Measurements from ENCODE around the gene NDE1.

NDE1 gene

GRCh38 chr16:15699819-15700218, 49.8 kb downstream of the NDE1 start:
- TF ChIP-seq GATA2 (IDR thresholded peaks at IDR 0.05; ENCODE audit: low read depth, low read length): no peak
- no peak for TF ChIP-seq GATA3 (IDR thresholded peaks at IDR 0.05; ENCODE audit: low read depth, low read length)

GRCh38 chr16:15701367-15701766, 51.3 kb downstream of the NDE1 start:
- TF ChIP-seq GATA3 (IDR thresholded peaks at IDR 0.05; ENCODE audit: low read depth, low read length): no peak
- no peak for TF ChIP-seq GATA2 (IDR thresholded peaks at IDR 0.05; ENCODE audit: low read depth, low read length)

GRCh38 chr16:15701975-15702970, 52.2 kb downstream of the NDE1 start:
- TF ChIP-seq GATA3 (IDR thresholded peaks at IDR 0.05; ENCODE audit: low read depth, low read length) (no peak), GATA2 (IDR thresholded peaks at IDR 0.05; ENCODE audit: low read depth, low read length) (no peak)

- TF ChIP-seq GATA2 (IDR thresholded peaks at IDR 0.05; ENCODE audit: low read depth, low read length): no peak
- TF ChIP-seq GATA3 (IDR thresholded peaks at IDR 0.05; ENCODE audit: low read depth, low read length): no peak
Measured at GRCh38 chr16:15703029-15703736, 53.1 kb downstream of the NDE1 start.

GRCh38 chr16:15704545-15704987, 54.5 kb downstream of the NDE1 start:
- no peak for TF ChIP-seq GATA2 (IDR thresholded peaks at IDR 0.05; ENCODE audit: low read depth, low read length)

GRCh38 chr16:15705064-15705565, 55.1 kb downstream of the NDE1 start:
- TF ChIP-seq GATA2 (IDR thresholded peaks at IDR 0.05; ENCODE audit: low read depth, low read length) (no peak), GATA3 (IDR thresholded peaks at IDR 0.05; ENCODE audit: low read depth, low read length) (no peak)

GRCh38 chr16:15707332-15707731, 57.3 kb downstream of the NDE1 start:
- TF ChIP-seq GATA3 (IDR thresholded peaks at IDR 0.05; ENCODE audit: low read depth, low read length) (no peak), GATA2 (IDR thresholded peaks at IDR 0.05; ENCODE audit: low read depth, low read length) (no peak)

- TF ChIP-seq GATA3 (IDR thresholded peaks at IDR 0.05; ENCODE audit: low read depth, low read length) (no peak), GATA2 (IDR thresholded peaks at IDR 0.05; ENCODE audit: low read depth, low read length) (no peak)
Measured at GRCh38 chr16:15708096-15708495, 58.1 kb downstream of the NDE1 start.

GRCh38 chr16:15708997-15709396, 59.0 kb downstream of the NDE1 start:
- no peak for TF ChIP-seq GATA2 (IDR thresholded peaks at IDR 0.05; ENCODE audit: low read depth, low read length)
- no peak for TF ChIP-seq GATA3 (IDR thresholded peaks at IDR 0.05; ENCODE audit: low read depth, low read length)

GRCh38 chr16:15714393-15715172, 64.5 kb downstream of the NDE1 start:
- TF ChIP-seq GATA2 (IDR thresholded peaks at IDR 0.05; ENCODE audit: low read depth, low read length) (no peak), GATA3 (IDR thresholded peaks at IDR 0.05; ENCODE audit: low read depth, low read length) (no peak)

- no peak for TF ChIP-seq GATA3 (IDR thresholded peaks at IDR 0.05; ENCODE audit: low read depth, low read length)
- TF ChIP-seq GATA2 (IDR thresholded peaks at IDR 0.05; ENCODE audit: low read depth, low read length): no peak
Measured at GRCh38 chr16:15715221-15715620, 65.2 kb downstream of the NDE1 start.

- TF ChIP-seq GATA2 (IDR thresholded peaks at IDR 0.05; ENCODE audit: low read depth, low read length) (no peak), GATA3 (IDR thresholded peaks at IDR 0.05; ENCODE audit: low read depth, low read length) (no peak)
Measured at GRCh38 chr16:15716694-15717447, 66.8 kb downstream of the NDE1 start.

- TF ChIP-seq GATA2 (IDR thresholded peaks at IDR 0.05; ENCODE audit: low read depth, low read length): no peak
- TF ChIP-seq GATA3 (IDR thresholded peaks at IDR 0.05; ENCODE audit: low read depth, low read length): no peak
Measured at GRCh38 chr16:15721018-15721417, 71.0 kb downstream of the NDE1 start.
